ENCODE results near the gene KLHL1. TPM values are rescaled to one million over a fixed set of nuclear protein-coding genes. Genes with fewer than 3 reads are reported as not detected.

Gene KLHL1
- polyA plus RNA-seq, 1 of the 3 experiments (the other 2 are of a cell fraction) = not detected

DNA sequence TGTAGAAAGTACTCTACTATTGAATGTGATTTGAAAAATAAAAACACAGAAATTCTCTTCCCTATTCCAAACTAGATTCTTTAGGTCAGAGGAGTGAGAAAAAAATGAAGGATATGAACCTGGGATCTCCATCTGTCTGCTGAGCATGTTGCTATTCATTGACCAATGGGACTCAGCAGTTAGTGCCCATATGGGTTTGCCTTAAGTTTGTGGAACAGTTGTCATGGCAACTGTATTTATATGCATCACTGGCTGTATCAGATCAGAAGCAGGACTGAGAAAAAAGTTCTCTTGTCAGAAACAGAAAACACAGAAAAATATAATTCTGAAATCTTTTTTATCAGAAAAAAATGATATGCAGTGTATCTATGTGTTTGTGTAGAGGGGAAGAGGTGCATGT is 74.0 kb downstream of the KLHL1 start:
- Histone ChIP-seq H3K4me2 (no peak overlapping the region), H3K4me3 (ENCODE audit: low read depth in 2 of 2, low read length in 1 of 2) (no peak overlapping the region), H2AFZ (ENCODE audit: low read depth) (no peak overlapping the region), H3K36me3 (replicated peaks in 1 of 2; ENCODE audit: control insufficient read depth in 1 of 2, insufficient read depth in 2 of 2, low read length in 1 of 2) (no peaks in the 10 kb centered on the region), H3K27ac (ENCODE audit: low read depth in 2 of 2, low read length in 1 of 2) (no peak overlapping the region), H3K27me3 (ENCODE audit: insufficient read depth) (no peaks in the 10 kb centered on the region), H3K9ac (no peak overlapping the region), H3K9me3 (no peaks in the 10 kb centered on the region), H3K79me2 (ENCODE audit: insufficient read depth) (no peaks in the 10 kb centered on the region), H3K9me2 (no peaks in the 10 kb centered on the region), H3F3A (replicated peaks; ENCODE audit: insufficient read depth) (no peaks in the 10 kb centered on the region), H3K4me1 (ENCODE audit: control insufficient read depth in 1 of 2, insufficient read depth in 2 of 2, low read depth in 1 of 2, low read length in 1 of 2) (no peaks in the 10 kb centered on the region), H4K20me1 (ENCODE audit: insufficient read depth) (no peaks in the 10 kb centered on the region)
- DNase-seq = no peak
- no peak for TF ChIP-seq NFIC (IDR thresholded peaks at IDR 0.05; ENCODE audit: borderline replicate concordance)
- no peak for TF ChIP-seq GATA2 (CRISPR knock-in tag; IDR thresholded peaks at IDR 0.05)
- no peak for TF ChIP-seq EZH2phosphoT487 (IDR thresholded peaks at IDR 0.05; ENCODE audit: borderline replicate concordance, low read depth)
- no peak for TF ChIP-seq MXI1 (IDR thresholded peaks at IDR 0.05; ENCODE audit: low read depth, low read length)
- no peak for TF ChIP-seq TEAD4 (IDR thresholded peaks at IDR 0.05; ENCODE audit: borderline replicate concordance, insufficient read depth)
- TF ChIP-seq JUND (IDR thresholded peaks at IDR 0.05) = no peak
- TF ChIP-seq IRF3 (IDR thresholded peaks at IDR 0.05; ENCODE audit: low read depth, low read length) = no peak
- no peak for TF ChIP-seq YY1 (IDR thresholded peaks at IDR 0.05; ENCODE audit: low read depth)
- no peak for TF ChIP-seq FOXM1 (IDR thresholded peaks at IDR 0.05; ENCODE audit: low read depth)
- TF ChIP-seq, protein P1, sequence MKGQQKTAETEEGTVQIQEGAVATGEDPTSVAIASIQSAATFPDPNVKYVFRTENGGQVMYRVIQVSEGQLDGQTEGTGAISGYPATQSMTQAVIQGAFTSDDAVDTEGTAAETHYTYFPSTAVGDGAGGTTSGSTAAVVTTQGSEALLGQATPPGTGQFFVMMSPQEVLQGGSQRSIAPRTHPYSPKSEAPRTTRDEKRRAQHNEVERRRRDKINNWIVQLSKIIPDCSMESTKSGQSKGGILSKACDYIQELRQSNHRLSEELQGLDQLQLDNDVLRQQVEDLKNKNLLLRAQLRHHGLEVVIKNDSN (IDR thresholded peaks at IDR 0.05; ENCODE audit: borderline replicate concordance, low read depth) = no peak
- no peak for TF ChIP-seq REST (IDR thresholded peaks at IDR 0.05; ENCODE audit: low read depth, low read length)
- TF ChIP-seq EP300 (IDR thresholded peaks at IDR 0.05; ENCODE audit: borderline replicate concordance in 1 of 2, low read depth in 1 of 2, low read length in 1 of 2) = no peak
- TF ChIP-seq ZBTB33 (IDR thresholded peaks at IDR 0.05; ENCODE audit: borderline replicate concordance, low read depth) = no peak
- TF ChIP-seq GABPA (IDR thresholded peaks at IDR 0.05; ENCODE audit: low read depth) = no peak
- no peak for TF ChIP-seq NRF1 (IDR thresholded peaks at IDR 0.05; ENCODE audit: low read depth, low read length)
- TF ChIP-seq, protein P2, sequence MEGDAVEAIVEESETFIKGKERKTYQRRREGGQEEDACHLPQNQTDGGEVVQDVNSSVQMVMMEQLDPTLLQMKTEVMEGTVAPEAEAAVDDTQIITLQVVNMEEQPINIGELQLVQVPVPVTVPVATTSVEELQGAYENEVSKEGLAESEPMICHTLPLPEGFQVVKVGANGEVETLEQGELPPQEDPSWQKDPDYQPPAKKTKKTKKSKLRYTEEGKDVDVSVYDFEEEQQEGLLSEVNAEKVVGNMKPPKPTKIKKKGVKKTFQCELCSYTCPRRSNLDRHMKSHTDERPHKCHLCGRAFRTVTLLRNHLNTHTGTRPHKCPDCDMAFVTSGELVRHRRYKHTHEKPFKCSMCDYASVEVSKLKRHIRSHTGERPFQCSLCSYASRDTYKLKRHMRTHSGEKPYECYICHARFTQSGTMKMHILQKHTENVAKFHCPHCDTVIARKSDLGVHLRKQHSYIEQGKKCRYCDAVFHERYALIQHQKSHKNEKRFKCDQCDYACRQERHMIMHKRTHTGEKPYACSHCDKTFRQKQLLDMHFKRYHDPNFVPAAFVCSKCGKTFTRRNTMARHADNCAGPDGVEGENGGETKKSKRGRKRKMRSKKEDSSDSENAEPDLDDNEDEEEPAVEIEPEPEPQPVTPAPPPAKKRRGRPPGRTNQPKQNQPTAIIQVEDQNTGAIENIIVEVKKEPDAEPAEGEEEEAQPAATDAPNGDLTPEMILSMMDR (IDR thresholded peaks at IDR 0.05) = no peak
- ChIA-PET CTCF (no interaction called here), POLR2A (no interaction called here)
